ENCODE measurements around the gene PRKCE.
A peak's percentile ranks its signal among the peaks of the same experiment; 100 is the strongest.

Gene PRKCE

DNA sequence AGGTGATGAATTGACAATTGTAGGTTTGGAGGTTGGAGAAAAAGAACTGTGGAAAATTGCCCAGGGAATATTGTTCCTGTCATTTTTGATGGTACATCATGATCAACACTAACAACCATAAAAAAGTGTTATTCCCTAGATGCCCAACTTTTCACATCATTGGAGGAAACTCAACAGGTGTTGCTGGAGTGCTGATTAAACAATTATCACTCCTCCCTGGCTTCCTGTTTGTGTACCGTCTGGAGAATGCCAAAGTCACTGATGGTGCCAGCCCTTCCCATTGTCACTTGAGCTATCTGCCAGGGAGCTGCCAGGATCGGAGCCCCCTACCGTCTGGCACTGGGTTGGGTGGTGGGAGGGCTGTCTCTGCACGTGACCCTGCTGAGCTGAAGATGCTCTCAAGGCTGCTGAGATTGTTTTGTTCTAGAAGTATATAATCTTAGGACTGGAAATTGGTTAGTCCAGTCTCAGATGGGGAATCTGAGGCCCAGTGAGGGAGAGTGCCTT lies 156.9 kb downstream of the PRKCE start:
- DNase-seq (ENCODE audit: low read depth, low spot score) = no peak

GRCh38 chr2:45809205-45809604 lies 157.7 kb downstream of the PRKCE start:
- DNase-seq (ENCODE audit: low read depth, low spot score) = no peak

GRCh38 chr2:45812011-45812500 lies 160.6 kb downstream of the PRKCE start:
- peak; percentile 10 for DNase-seq (ENCODE audit: low read depth, low spot score)

GRCh38 chr2:45813003-45813941 lies 161.8 kb downstream of the PRKCE start:
- DNase-seq (ENCODE audit: low read depth, low spot score) = peak; percentile 74

- peak; percentile 12 for DNase-seq (ENCODE audit: low read depth, low spot score)
Measured at GRCh38 chr2:45814488-45814887, 163.0 kb downstream of the PRKCE start.

DNA sequence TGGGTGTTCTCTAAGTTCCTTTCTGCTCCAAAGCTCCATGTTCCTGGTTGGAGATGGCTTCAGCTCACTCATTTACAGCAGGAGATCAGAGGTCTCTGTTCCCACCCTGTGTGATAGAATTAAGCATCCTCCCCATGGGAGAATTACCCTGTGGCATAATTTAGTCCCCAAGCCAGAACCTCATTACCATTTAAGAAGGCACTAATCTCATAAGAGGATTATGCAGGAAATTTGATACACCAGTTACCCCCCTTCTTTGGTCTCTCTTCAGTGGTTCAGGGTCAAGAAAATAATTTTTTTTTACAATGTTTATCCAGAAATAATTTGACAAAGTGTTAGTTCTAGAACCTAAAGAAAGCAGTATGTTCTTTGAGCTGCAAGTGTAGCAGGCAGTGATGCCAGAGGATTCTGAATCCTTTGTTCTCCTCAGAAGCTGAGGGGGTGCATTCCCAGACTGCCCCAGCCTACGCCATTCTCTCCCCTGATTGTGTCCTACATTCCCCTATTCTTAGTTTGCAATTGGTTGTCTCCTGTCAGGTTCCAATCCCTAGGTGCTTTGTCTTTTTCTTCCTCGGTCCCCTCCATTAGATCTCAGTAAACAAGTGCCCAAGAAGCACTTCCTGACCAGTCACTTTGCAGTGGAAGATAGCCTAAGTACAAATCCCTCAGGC lies 163.6 kb downstream of the PRKCE start:
- peak; percentile 35 for DNase-seq (ENCODE audit: low read depth, low spot score)

DNA sequence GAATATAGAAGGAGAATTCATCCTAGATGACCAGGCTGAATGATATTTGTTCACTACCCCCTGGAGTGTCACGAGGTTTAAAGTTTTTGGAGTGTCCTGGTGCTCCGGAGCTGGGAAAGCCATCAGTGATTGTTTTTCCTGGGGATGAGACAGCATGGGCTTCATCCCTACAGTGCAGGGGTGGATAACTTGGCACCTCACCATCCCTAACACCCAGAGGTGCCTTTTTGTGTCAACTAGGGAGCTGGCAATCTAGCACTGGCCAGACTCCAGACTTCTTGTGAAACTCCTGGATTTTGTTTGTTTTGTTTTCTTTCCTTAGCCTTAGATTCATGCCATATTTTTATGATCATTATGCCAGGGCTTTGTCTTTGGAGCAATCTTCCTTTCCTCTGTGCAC lies 164.8 kb downstream of the PRKCE start:
- no peak for DNase-seq (ENCODE audit: low read depth, low spot score)

DNA sequence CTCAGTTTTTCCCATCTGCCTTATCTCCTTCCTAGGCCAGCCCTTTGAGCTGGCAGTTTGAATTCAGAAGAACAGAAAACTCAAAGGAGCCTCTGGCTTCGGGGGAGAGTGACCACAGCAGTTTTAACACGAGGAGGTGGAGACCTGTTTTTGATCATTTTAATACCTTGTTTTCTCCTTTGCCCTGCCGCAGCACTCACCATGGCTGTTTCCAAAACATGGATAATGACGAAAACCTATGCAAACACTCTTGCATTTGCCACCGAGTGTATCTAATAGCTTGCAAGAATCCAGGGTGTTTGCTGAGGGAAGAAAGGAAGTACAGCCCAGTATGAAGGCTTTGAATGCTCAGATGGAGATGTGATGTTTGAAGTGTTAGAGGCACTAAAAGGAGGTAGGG lies 167.1 kb downstream of the PRKCE start:
- DNase-seq (ENCODE audit: low read depth, low spot score) = no peak

GRCh38 chr2:45820048-45820447 lies 168.6 kb downstream of the PRKCE start:
- no peak for DNase-seq (ENCODE audit: low read depth, low spot score)

- DNase-seq (ENCODE audit: low read depth, low spot score) = no peak
Measured at GRCh38 chr2:45821558-45822271, 170.2 kb downstream of the PRKCE start.

GRCh38 chr2:45822272-45822630 lies 170.8 kb downstream of the PRKCE start:
- no peak for DNase-seq (ENCODE audit: low read depth, low spot score)

GRCh38 chr2:45823723-45824206 lies 172.3 kb downstream of the PRKCE start:
- no peak for DNase-seq (ENCODE audit: low read depth, low spot score)

DNA sequence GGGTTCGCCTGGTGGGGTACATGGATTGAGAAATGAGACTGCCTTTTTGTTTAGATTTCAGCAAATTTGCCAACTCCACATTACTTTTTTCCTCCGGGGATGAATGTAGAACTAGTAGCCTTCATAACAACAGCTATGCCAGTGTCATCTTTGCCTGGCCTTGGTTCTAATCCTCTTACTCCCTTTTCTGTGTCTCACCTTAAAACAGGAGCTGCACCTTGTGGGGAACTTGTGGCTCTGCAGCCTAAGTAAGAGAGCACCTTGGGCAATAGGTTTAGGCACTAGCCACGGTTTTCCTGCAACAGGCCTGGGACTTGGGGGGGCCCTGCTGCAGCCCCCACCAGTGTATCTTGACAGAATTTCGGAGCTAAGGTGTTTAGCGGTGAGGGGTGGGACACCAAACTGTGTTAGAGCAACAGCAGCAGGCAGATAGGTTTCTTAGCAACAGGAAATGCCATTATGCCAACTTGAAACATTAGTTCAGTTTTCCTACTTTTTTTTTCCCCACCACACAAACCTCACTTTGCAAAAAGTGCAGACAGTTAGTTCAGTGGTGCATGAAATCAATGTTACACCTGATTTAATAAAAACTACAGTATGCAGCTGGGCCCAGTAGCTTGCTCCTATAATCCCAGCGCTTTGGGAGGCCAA lies 173.7 kb downstream of the PRKCE start:
- DNase-seq (ENCODE audit: low read depth, low spot score) = no peak

- DNase-seq (ENCODE audit: low read depth, low spot score) = no peak
Measured at GRCh38 chr2:45826460-45826859, 175.0 kb downstream of the PRKCE start.

GRCh38 chr2:45826884-45827635 lies 175.6 kb downstream of the PRKCE start:
- DNase-seq (ENCODE audit: low read depth, low spot score) = no peak

DNA sequence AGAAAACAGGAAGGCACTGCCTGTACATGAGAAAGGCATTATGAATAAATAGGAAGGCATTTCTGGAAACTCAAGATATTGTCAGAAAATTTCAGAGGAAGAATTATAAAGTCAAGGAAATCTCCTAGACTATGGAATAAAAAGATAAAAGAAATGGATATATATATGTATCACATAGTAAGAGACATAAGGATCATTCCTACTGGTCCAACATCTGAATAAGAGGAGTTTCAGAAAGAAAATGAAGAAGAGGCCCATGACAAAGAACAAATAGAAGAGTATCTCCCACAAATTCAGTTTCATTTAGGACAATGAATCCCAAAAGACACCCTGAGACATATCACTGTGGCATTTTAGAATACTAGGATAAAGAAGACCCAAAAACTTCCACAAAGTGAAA lies 178.8 kb downstream of the PRKCE start:
- no peak for DNase-seq (ENCODE audit: low read depth, low spot score)

GRCh38 chr2:45833301-45833967 lies 182.0 kb downstream of the PRKCE start:
- no peak for DNase-seq (ENCODE audit: low read depth, low spot score)

GRCh38 chr2:45833968-45834344 lies 182.5 kb downstream of the PRKCE start:
- no peak for DNase-seq (ENCODE audit: low read depth, low spot score)

- no peak for DNase-seq (ENCODE audit: low read depth, low spot score)
Measured at GRCh38 chr2:45834372-45834771, 182.9 kb downstream of the PRKCE start.

DNA sequence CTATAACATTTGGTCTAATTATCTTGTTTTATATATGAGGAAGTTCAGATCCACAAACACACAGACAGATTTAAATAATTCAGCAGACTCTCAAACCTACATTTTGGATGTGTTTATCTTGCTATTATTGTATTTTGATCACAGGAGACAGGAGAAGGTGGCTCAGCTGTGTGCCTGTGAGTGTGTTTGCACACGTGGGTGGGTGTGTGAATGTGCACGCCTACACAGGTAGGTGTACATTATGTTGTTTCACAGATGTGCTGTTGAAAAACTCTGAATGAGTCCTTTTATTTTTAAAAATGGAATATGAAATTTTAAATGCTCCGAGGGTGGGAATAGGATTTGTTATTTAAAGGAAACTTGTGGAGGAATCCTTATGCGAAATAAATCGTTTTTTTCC lies 183.4 kb downstream of the PRKCE start:
- no peak for DNase-seq (ENCODE audit: low read depth, low spot score)
